Lung (tissue), 12 donors: ENCODE measurements around the gene TLX2. TPM values are rescaled to one million over a fixed set of nuclear protein-coding genes. Genes with fewer than 3 reads are reported as not detected.

ENCODE experiments used
- ATAC-seq: fragments of 200-7000 bp; cut with Tn5 transposase; one replicate; pipeline ENCODE4 v1.9.1; 2020; ENCODE audit warnings: moderate number of reproducible peaks; ENCODE audit not compliant: insufficient read depth, low FRiP score
- DNase-seq, 3 donors: peaks; one replicate each; pipeline ENCODE4 v3.0.0-alpha.2; 2013 to 2017
- H3K27ac ChIP-seq, 2 donors: one replicate each; pipeline ENCODE4 v1.5.1; 2013; ENCODE audit warnings: mild to moderate bottlenecking in 2 of 2, moderate library complexity in 2 of 2, control low read depth in 1 of 2, inconsistent platforms in 1 of 2, low read depth in 1 of 2, low read length in 1 of 2
- H3K27me3 ChIP-seq, 3 donors: one replicate each; pipeline ENCODE4 v1.5.1; 2013; ENCODE audit warnings: low read length in 2 of 3; ENCODE audit not compliant: control insufficient read depth in 3 of 3, insufficient read depth in 3 of 3
- H3K36me3 ChIP-seq, 4 donors: one replicate each; pipeline ENCODE4 v1.5.1; 2013; ENCODE audit warnings: low read length in 4 of 4, mild to moderate bottlenecking in 1 of 4, moderate library complexity in 1 of 4; ENCODE audit not compliant: control insufficient read depth in 4 of 4, insufficient read depth in 4 of 4
- H3K4me1 ChIP-seq, 5 donors: one replicate each; pipeline ENCODE4 v1.5.1; 2013; ENCODE audit warnings: low read length in 5 of 5, mild to moderate bottlenecking in 2 of 5, moderate library complexity in 1 of 5; ENCODE audit not compliant: control insufficient read depth in 5 of 5, insufficient read depth in 5 of 5
- H3K4me3 ChIP-seq: one replicate; pipeline ENCODE4 v1.5.1; 2013; ENCODE audit warnings: mild to moderate bottlenecking, control low read depth, moderate library complexity
- H3K9ac ChIP-seq, 2 donors: one replicate each; pipeline ENCODE4 v1.5.1; 2013; ENCODE audit warnings: low read length in 2 of 2, control low read depth in 1 of 2; ENCODE audit not compliant: insufficient read depth in 1 of 2
- H3K9me3 ChIP-seq, 4 donors: one replicate each; pipeline ENCODE4 v1.5.1; 2013; ENCODE audit warnings: low read length in 3 of 4, mild to moderate bottlenecking in 1 of 4, moderate library complexity in 1 of 4; ENCODE audit not compliant: control insufficient read depth in 4 of 4, insufficient read depth in 3 of 4
- WGBS, 2 donors: extraction: QIAGEN DNeasy Blood & Tissue Kit; methylation state at CpG; one replicate each; pipeline ENCODE4 v1.1.7; 2013; 5-methylcytosine and 5-hydroxymethylcytosine counted together
- polyA plus RNA-seq, 2 donors: library from polyadenylated mRNA; stranded (reverse); fragments of 200-250 nt; gene quantifications; one replicate each; pipeline ENCODE4 v1.2.1, GENCODE V29; 2013
- total RNA-seq, 2 donors: library from RNA; depleted of rRNA in 1 of 2; stranded (reverse); fragments of >200 nt in 1 of 2; gene quantifications; one replicate each; pipeline ENCODE4 v1.2.1, GENCODE V29; 2014 to 2021
- TF ChIP-seq, protein P1 (sequence below): IDR thresholded peaks from 2 replicates; pipeline ENCODE4 v1.5.1; 2012; ENCODE audit warnings: mild to moderate bottlenecking; ENCODE audit errors: control extremely low read depth, extremely low read depth
- donor health status: control.
- donor health status: control.
- donor health status: Bipolar disorder and iron deficiency.
- donor health status: healthy.
- donor health status: DM: yes; HTN: yes; CAD: no.

Gene TLX2
- total and polyA plus RNA-seq, 4 donors: 0.03 TPM; not detected in 3

DNA sequence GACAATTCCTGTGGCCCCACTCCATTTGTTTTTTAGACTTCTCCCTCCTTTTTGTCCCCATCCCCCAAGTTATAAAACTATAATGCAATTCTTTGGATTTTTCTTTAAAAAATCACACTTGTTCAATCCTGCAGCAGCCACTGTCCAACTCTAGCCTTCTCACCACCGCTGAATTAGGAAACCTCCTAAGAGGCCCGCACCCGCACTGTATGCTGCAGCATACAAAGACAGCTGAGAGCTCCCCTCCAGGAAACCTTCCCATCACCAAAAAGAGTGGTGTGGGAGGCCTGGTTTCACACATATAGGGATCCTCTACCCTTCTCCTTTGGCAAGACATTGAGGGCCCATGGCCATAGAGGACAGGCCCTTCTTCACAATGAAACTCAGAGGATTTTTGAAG, 9.7 kb upstream of the TLX2 start:
- Histone ChIP-seq H3K9ac (no peak overlapping the region), H3K27me3 (peaks cover 0 to 63% (median 63%) of the 10 kb centered on the region in 3 donors), H3K4me3 (no peak overlapping the region), H3K36me3 (peaks cover 0 to 14% (median 8%) of the 10 kb centered on the region in 4 donors), H3K27ac (no peak overlapping the region), H3K4me1 (peaks cover 6 to 32% (median 14%) of the 10 kb centered on the region in 5 donors), H3K9me3 (peaks cover 0 to 2% (median 0%) of the 10 kb centered on the region in 4 donors)
- 96 to 97% methylated on average over 3 of the region's 3 CpGs for WGBS, 2 donors
- no peak for ATAC-seq
- TF ChIP-seq, protein P1, sequence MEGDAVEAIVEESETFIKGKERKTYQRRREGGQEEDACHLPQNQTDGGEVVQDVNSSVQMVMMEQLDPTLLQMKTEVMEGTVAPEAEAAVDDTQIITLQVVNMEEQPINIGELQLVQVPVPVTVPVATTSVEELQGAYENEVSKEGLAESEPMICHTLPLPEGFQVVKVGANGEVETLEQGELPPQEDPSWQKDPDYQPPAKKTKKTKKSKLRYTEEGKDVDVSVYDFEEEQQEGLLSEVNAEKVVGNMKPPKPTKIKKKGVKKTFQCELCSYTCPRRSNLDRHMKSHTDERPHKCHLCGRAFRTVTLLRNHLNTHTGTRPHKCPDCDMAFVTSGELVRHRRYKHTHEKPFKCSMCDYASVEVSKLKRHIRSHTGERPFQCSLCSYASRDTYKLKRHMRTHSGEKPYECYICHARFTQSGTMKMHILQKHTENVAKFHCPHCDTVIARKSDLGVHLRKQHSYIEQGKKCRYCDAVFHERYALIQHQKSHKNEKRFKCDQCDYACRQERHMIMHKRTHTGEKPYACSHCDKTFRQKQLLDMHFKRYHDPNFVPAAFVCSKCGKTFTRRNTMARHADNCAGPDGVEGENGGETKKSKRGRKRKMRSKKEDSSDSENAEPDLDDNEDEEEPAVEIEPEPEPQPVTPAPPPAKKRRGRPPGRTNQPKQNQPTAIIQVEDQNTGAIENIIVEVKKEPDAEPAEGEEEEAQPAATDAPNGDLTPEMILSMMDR: no peak
- DNase-seq: no peak

DNA sequence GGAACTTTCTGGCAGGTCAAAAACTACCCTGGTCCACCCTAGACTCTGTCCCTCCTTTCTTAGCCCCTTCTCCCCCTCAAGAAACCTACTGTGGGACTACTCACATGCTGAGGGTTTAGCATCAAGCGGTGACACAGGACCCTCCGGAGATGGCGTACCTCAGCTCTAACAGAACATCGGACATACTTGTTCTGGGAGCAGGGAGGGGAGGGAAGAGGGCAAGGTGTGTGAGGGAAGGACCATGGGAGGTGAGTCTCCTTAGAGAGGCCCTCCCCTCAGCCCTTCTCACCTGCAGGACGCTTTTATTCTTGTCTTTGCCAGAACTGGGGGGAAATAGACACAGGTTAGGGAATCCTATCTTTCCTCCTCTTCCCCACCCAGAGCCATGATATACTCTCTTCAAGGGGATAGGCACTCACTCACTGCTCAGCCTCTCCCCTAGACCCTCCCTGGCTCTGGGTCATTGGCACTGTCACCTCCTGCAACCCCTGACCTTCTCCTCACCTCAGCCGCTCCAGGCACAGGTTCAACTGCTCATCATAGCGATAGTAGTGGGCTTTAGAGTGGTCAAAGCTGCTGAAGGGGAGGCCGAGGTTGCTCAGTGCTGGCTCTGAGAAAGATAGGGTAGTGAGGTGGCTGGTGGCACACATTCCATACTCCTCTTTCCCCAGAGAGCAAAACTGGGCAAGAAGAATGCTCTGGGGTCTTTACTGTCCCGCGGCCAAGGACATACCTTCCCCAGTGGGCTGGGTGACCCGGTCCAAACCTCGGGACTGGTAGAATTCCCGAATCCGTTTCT, 8.6 kb upstream of the TLX2 start:
- ATAC-seq (no peak), DNase-seq (no peak)
- peaks cover 0 to 14% (median 8%) of the 10 kb centered on the region in 4 donors for H3K36me3 ChIP-seq
- peaks cover 0 to 63% (median 63%) of the 10 kb centered on the region in 3 donors for H3K27me3 ChIP-seq
- WGBS, 2 donors: 96 to 97% methylated on average over 14 of the region's 14 CpGs
- no peak overlapping the region for H3K4me3 ChIP-seq
- H3K4me1 ChIP-seq: peaks cover 6 to 31% (median 14%) of the 10 kb centered on the region in 5 donors
- TF ChIP-seq, protein P1: no peak
- H3K27ac ChIP-seq: peak overlapping the region in 1 of 2 donors; percentile 26
- H3K9ac ChIP-seq: no peak overlapping the region
- H3K9me3 ChIP-seq: peaks cover 0 to 2% (median 0%) of the 10 kb centered on the region in 4 donors

DNA sequence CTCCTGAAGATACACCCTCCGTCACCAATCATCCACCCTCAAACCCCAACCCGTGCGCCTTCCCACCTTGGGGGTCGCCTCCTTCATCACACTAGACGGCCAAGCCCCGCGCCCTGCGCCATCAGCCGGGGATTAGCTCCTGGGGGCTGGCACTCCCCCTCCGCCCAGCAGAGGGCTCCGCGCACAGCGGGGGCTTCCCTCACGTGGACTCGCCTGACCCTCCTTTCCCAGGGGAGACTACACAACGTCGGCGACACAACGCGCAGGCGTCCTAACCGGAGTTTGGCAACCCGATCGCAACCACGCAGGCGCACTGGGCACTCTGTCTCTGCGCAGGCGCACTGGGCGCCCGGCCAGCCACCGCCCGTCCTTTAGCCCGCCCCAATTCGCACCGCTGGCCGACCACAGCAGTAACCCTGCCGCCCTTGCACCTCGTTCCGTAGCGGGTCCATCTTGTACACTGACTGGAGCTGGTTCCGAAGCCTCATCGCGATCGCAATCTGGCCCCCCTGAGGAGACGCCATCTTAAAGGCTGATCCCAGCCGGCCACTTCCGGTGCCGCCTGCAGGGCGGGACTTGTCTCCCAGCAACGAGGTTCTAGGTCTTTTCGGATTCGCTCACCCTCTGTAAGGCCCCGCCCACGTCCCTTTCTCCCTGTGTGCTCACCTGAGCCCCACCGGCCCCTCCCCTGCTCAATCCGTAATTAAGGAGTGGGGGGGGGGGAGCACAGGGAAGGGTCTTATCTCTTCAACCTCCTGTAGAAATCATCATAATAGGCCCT, 6.9 kb upstream of the TLX2 start, which contains the start of gene PCGF1:
TSS of gene PCGF1 (minus strand) at position 551 of the 781 bp plus-strand sequence. CDS start at position 524, 27 bp downstream.
- TF ChIP-seq, protein P1: peak; percentile 1
- 1% methylated on average over 55 to 56 of the region's 56 CpGs for WGBS, 2 donors
- H3K27ac ChIP-seq: peak within 1 kb of the TSS; percentile 93 to 98
- H3K36me3 ChIP-seq: peaks cover 0 to 14% (median 8%) of the 10 kb centered on the region in 4 donors
- DNase-seq (peak; percentile 98 to 99 (median 99)), ATAC-seq (peak; percentile 90)
- H3K27me3 ChIP-seq: peaks cover 0 to 63% (median 61%) of the 10 kb centered on the region in 3 donors
- no peaks in the 10 kb centered on the region for H3K9me3 ChIP-seq
- H3K4me3 ChIP-seq: peak within 1 kb of the TSS; percentile 74
- H3K9ac ChIP-seq: peak within 1 kb of the TSS; percentile 8 to 93
- peaks cover 6 to 29% (median 14%) of the 10 kb centered on the region in 5 donors for H3K4me1 ChIP-seq
